CD1c-positive myeloid dendritic cell (primary cell): ENCODE data around the gene METTL8.
"Not testable (repeated sequence)": the region's sequence is repeated elsewhere in the genome, so short reads cannot be mapped to it uniquely, and the experiment has no call there.

Source experiments
- DNase-seq: peaks from one replicate; pipeline ENCODE4 v3.0.0-alpha.2; 2016; ENCODE audit errors: extremely low spot score

METTL8 gene

GRCh38 chr2:171401947-171402346, 31.8 kb downstream of the METTL8 start:
- no peak for DNase-seq

DNA sequence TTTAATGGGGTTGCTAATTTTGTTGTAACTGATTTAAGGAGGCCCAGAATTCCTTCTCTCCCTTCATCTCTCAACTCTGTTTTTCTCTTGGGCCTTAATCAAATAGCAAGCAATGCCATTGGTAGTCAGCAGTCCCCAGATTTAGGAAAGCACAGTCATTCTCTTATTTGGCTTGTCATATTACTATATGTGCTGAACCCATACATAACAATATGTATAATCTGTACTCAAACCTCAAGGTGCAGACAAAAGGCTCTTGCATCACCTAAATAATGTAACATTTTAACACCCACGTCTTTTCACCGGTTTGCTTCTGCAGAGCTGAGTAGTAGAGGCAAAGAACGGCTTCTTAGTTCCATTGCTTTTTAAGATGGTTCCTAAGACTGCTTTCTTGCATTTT, 33.4 kb downstream of the METTL8 start:
- no peak for DNase-seq

DNA sequence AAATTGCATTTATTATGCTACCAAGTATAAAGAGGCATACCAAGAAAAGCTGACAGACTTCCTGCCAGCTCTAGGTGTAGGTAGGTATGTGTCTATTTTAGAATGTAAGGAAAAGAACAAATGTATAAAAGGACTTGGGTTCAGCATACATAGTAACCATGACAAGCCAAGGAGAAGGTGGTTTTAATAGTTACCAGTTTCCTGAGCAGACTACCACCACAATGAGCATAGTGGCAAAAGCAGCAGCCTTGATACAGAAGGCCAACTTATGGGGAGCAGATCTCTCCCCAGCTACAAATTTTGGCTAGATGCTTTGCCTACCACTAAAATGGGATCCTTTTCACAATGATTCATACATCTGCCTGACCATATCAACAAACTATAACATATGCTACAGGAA, 34.5 kb downstream of the METTL8 start:
- DNase-seq: no peak

DNA sequence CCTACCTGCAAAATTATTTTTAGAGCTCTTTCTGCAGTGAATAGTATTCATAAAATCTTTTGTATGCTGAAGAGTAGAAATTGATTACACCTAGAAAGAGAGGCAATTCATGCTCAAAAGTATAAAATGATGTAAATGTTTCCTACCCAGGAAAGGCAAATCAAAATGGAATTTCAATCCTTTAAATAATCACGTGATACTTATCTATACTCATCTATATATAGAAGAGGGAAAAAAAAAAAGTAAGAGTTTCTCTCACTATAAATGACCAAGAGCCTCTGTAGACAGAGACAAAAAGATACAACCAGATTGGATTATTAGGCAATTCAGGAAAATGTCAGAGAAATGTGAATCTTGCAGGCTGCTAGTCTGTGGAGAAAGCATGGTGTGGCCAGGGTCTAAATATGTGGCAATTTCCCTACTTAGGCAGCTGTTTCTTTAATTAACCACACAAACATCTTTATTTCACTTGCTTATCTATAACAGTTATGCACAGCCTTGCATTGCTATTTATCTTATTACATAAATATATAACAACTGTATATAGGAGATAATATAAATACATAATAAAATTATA, 39.5 kb downstream of the METTL8 start:
- no peak for DNase-seq

DNA sequence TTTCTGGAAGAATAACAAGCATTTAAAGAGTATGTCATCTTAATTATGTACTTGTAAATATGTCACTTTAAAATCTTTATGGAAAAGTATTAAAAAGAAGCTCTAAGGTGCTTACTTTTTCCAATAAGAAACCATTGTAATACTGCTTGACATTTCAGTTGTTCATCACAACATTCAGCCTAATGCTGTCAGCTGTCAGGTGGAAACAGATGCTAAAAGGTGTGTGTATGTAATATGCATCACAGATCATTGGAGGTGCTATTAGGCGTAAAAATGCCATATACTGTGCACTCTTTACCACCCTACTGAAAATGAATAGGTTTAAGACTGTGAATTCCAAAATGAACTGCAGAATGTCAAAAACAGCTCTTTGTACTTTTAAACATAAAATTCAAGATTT, 40.3 kb downstream of the METTL8 start:
- DNase-seq: no peak

DNA sequence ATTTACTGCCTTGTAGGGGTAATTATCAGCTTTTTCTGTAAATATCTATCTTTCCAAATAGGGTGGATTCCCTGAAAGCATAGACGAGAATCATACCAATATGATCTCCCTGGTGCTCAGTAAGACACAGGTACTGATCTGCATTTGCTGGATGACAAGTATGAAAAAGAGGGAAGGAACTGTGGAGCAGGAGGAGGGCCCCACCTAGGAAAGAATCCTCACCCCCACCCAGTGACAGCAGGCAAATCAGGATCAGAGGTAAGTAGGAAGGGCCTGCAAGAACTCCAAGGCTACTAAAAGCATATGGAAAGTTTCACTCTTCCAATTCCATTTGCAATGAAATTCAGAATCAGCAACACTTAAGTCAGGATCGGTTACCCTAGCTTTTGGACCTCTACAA, 42.3 kb downstream of the METTL8 start:
- DNase-seq: no peak

DNA sequence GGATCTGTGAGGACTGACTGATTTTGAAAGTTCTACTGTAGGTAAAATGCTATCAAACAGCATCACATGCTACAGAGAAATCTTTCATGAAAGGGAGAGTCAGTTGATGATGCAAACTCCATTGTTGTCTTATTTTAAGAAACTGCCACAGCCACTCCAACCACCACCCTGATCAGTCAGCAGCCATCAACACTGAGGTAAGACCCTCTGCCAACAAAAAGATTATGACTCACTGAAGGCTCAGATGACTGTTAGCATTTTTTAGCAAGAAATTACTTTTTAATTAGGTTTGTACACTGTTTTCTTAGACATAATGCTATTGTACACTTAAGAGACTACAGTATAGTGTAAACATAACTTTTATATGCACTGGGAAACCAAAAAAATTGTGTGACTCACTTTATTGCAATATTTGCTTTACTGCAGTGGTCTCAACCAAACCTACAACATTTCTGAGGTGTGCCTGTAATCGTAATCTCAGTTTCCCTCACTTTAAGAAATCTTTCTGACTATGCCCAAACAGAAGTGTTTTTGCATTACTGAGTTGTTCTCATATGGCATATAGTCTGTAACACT, 42.8 kb downstream of the METTL8 start:
- DNase-seq: no peak

- no peak for DNase-seq
Observed at GRCh38 chr2:171389780-171390179, 44.0 kb downstream of the METTL8 start.

DNA sequence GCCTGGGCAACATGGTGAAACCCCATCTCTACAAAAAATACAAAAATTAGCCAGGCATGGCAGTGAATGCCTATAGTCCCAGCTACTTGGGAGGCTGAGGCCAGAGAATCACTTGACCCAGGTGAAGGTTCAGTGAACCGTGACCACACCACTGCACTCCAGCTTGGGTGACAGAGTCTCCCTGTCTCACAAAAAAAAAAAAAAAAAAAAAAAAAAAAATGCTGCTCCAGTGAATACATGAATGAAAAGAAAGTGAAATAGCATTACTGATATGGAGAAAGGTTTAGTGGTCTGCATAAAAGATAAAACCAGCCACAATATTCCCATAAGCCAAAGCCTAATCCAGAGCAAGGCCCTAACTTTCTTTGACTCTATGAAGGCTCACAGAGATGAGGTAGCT, 44.5 kb downstream of the METTL8 start:
- DNase-seq: no peak

GRCh38 chr2:171387052-171387451, 46.7 kb downstream of the METTL8 start:
- DNase-seq: no peak

DNA sequence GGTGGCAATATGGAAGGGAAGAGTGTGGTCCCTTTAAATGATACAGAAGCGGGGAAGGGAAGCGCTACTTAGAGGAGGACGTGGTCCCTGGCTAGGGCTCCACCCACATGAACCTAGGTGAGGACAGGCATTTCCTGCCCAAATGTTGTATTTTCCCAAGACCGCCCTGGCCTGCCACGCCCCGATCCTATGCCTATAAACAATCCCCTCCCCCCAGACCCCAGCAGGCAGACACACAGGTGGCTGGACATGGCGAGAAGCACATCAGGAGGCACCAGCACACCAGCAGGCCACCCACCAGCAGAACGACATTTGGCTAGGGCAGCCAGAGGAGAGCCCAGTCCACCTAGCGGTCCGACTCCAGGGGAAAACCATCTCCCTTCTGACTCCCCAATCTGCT, 47.2 kb downstream of the METTL8 start:
- no peak for DNase-seq

DNA sequence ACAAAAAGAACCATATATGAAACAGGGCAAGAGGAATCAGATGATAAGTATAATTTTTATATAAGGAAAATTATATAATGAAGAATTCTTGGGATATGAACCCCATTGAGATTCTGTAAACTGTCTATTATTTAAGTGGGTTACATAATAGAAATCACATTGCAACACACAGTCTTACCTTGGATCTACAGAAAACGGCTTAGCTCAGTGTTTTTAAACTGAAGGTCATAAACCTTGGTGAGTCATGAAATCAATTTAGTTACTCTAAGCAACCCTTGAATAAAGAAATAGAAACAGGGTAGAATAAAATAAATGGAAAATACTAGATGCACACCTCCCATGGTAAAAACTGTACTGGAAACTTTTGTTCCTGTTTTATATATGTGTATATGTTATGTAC, 50.7 kb downstream of the METTL8 start:
- no peak for DNase-seq

- DNase-seq: not testable (repeated sequence)
Observed at GRCh38 chr2:171382175-171382574, 51.6 kb downstream of the METTL8 start.

- DNase-seq: not testable (repeated sequence)
Observed at GRCh38 chr2:171377852-171378251, 55.9 kb downstream of the METTL8 start.

DNA sequence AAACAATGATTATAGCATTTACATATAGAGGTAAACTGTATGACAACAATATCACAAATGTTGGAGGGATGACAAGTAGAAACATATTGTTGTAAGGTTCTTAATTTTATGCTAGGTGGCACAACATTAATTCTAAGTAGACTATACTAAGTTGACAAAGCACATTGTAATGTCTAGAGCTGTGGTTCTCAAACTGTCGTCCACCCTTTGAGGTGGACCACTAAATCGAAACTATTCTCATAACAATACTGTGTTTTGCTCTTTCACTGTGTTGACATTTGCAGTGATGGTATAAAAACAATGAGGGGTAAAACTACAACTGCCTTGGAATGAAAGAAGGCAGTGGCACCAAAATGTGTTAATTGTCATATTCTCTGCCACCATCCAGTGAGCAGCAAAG, 66.1 kb downstream of the METTL8 start:
- DNase-seq: no peak

GRCh38 chr2:171365778-171366177, 68.0 kb downstream of the METTL8 start:
- DNase-seq: no peak

- DNase-seq: no peak
Observed at GRCh38 chr2:171365232-171365631, 68.6 kb downstream of the METTL8 start.

- DNase-seq: no peak
Observed at GRCh38 chr2:171362396-171362795, 71.4 kb downstream of the METTL8 start.

GRCh38 chr2:171360905-171361304, 72.9 kb downstream of the METTL8 start:
- no peak for DNase-seq

DNA sequence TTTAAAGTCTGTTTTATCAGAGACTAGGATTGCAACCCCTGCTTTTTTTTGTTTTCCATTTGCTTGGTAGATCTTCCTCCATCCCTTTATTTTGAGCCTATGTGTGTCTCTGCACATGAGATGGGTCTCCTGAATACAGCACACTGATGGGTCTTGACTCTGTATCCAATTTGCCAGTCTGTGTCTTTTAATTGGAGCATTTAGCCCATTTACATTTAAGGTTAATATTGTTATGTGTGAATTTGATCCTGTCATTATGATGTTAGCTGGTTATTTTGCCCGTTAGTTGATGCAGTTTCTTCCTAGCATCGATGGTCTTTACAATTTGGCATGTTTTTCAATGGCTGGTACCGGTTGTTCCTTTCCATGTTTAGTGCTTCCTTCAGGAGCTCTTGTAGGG, 80.0 kb downstream of the METTL8 start:
- DNase-seq: not testable (repeated sequence)

- DNase-seq: no peak
Observed at GRCh38 chr2:171348056-171348455, 85.7 kb downstream of the METTL8 start.

- DNase-seq: no peak
Observed at GRCh38 chr2:171347591-171348032, 86.2 kb downstream of the METTL8 start.

- DNase-seq: no peak
Observed at GRCh38 chr2:171346723-171347557, 86.8 kb downstream of the METTL8 start.
